Skeletal muscle cell (primary cell): ENCODE data around the gene RAP1GAP2.
"Not testable (repeated sequence)": the region's sequence is repeated elsewhere in the genome, so short reads cannot be mapped to it uniquely, and the experiment has no call there.

Experiments
- DNase-seq: peaks from one replicate; pipeline ENCODE4 v3.0.0-alpha.2; 2010; ENCODE audit warnings: low read depth
- H3K4me3 ChIP-seq: 2 replicates; pipeline ENCODE4 v1.5.1; 2011; ENCODE audit warnings: low read depth, mild to moderate bottlenecking, control low read depth, low read length, moderate library complexity

RAP1GAP2 gene

DNA sequence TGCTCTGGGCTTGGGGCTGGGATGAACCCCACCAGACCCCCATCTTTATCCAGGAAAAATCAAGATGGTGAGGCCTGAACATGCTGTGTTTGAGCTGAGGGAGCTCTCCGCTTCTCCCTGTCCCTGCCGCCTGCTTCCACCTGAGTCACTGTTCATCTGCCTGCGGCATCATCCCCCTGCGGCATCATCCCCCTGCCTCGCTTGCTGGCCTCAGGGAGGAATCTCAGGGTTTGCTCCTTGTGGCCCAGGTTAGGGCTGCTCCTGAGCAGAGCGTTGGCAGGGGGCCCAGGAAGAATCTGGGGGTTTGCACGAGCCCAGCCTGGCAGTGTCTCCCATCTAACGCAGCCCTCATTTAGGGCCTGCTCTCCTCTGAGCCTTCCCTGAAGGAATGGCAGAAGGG lies 11.4 kb upstream of the RAP1GAP2 start:
- no peak for DNase-seq

GRCh38 chr17:2785376-2785775 lies 10.9 kb upstream of the RAP1GAP2 start:
- not testable (repeated sequence) for DNase-seq, H3K4me3 ChIP-seq

More for the DNA sequence above, 11.4 kb upstream of the RAP1GAP2 start:
- no peak overlapping the region for H3K4me3 ChIP-seq

GRCh38 chr17:2786176-2786881 lies 9.9 kb upstream of the RAP1GAP2 start:
- peak; percentile 31 for DNase-seq
- no peak overlapping the region for H3K4me3 ChIP-seq

- no peak overlapping the region for H3K4me3 ChIP-seq
- no peak for DNase-seq
These were observed 6.5 kb upstream of the RAP1GAP2 start for GRCh38 chr17:2789700-2790099.

- H3K4me3 ChIP-seq: no peak overlapping the region
These were observed 3.7 kb upstream of the RAP1GAP2 start for GRCh38 chr17:2792366-2793169.

GRCh38 chr17:2794111-2794803 lies 2.0 kb upstream of the RAP1GAP2 start:
- H3K4me3 ChIP-seq: no peak overlapping the region
- no peak for DNase-seq

More at GRCh38 chr17:2792366-2793169, 3.7 kb upstream of the RAP1GAP2 start:
- no peak for DNase-seq

- no peak for DNase-seq
- H3K4me3 ChIP-seq: no peak overlapping the region
These were observed 636 bp upstream of the RAP1GAP2 start for GRCh38 chr17:2795441-2796163.

DNA sequence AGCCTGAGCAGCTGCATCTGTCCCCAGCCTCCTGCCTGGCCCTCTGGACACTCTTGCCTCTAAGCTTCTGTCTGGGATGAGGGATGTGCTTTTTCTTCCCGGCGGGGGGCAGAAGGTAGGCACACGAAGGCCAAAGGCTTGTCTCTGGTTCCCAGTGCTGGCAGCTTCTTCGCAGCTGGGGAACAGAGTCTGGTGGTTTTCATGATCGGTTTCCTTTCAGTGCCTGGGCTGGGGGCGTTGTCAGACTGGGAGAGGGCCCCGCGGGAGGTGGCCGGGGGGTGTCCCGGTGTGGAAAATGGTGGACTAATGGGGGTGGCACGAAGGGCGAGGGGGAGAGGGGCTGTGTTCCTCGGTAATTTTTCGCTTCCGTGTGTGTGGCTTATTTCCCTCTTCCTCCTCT lies 988 bp downstream of the RAP1GAP2 start:
- no peak overlapping the region for H3K4me3 ChIP-seq

DNA sequence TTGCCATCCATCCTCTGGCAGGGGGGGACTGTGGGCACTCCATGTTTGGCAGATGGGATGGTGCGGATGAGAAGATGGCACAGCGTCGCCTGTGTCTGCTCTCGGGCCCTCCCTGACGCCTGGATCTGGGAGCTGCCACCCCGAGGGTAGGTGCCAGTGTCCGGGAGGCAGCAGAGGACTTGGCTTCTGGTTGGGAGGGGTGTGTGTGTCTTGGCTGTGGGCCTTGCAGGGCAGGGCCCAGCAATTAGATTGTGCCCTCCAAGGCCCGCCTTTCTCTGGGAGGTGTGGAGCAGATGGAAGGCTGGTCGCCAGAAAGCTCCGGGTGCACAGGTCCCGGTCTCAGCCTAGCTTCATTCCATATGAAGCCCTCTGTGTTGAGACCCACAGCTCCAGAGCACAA lies 1.4 kb downstream of the RAP1GAP2 start:
- no peak for DNase-seq
- H3K4me3 ChIP-seq: no peak overlapping the region

More for the DNA sequence above, 988 bp downstream of the RAP1GAP2 start:
- no peak for DNase-seq

DNA sequence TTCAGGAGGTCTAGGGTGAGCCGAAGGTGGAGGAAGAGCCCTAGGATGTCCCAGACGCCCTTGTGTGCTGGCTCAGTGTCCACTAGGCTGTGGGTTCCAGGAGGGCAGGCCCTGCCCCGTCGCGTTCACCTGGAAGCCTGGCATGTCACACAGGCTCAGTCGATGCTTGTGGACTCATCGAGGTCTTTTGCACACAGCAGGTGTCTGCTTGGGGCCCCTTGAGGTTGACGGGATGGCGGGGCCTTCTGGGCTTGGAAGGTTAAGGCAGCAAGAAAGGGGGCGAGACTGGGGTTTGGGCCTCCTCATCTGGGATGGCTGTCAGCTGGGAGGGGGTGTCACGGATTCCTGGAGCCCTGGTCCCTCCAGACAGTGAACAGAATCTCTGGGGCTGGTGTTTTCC lies 1.9 kb downstream of the RAP1GAP2 start:
- H3K4me3 ChIP-seq: no peak overlapping the region
- no peak for DNase-seq

GRCh38 chr17:2798678-2799077 lies 2.4 kb downstream of the RAP1GAP2 start:
- no peak for DNase-seq

DNA sequence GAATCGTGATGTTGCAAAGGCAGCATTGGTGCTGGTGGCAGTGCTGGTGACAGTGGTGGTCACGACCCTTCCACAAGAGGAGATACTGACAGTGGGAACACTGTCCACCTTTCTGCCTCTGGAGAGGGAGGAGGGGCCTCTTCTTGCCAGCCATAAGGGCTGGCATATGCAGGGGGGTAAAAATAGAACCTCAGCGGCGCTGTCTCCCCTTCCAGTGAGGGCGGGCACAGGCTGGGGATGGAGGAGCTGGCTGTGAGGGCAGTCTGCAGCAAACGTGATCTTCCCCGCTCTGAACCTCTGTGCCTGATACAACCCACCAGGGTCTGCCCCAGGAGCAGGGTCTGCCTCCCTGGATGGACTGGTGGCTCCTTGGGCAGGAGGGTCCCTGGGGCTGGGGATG lies 3.4 kb downstream of the RAP1GAP2 start:
- no peak for DNase-seq
- H3K4me3 ChIP-seq: no peak overlapping the region

More at GRCh38 chr17:2798678-2799077, 2.4 kb downstream of the RAP1GAP2 start:
- H3K4me3 ChIP-seq: no peak overlapping the region

DNA sequence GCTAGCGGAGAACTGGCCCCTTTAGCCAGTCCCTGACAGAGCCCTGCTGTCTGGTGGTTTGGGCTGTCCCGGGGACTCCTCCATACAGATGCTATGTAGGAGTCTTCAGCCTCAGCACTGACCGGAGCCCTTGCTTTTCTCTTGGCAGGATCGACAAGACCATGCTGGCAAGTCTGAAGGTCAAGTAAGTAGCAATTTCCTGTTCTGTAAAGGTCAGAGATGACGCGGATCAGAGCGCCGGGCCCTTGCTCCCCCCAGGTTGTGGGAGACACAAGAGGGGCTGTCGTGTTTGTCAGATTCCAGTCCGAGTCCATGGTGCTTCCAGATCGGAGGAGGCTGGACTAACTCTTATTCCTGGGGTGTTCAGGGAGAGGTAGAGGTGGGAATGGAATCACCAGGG lies 4.1 kb downstream of the RAP1GAP2 start:
- no peak overlapping the region for H3K4me3 ChIP-seq
- no peak for DNase-seq

DNA sequence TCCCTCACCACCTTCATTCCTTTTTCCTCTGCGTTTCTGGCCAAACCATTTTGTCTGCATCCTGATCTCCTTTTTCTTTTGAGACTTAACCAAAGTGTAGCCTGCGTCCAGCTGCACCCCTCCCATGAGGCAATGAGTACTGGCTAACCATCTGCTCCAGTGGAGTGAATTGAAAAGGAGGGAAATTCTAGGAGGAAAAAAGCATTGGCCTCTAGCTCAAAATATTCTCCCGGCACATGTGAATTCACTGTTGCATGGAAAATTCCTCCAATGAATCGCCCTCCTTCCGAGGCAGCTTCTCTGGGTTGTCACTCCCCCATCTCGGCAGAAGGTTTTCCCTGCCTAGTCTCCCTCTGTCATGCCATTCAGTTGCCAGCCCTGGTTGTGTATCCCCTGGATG lies 5.6 kb downstream of the RAP1GAP2 start:
- DNase-seq: no peak
- H3K4me3 ChIP-seq: no peak overlapping the region

DNA sequence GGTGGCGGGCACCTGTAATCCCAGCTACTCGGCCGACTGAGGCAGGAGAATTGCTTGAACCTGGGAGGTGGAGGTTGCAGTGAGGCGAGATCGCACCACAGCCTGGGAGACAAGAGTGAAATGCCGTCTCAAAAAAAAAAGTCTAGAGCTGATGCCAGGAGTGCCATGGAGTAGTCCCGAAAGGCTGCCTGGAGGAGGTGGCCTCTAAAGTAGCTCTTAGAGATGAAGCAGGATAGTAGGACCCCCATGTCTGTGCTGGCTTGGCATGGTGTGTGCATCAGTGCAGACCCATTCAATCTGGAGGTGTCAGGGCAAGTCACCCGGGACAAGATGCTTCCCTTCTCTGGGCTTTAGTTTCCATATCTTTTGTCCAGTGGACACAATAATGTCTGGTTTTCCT lies 6.3 kb downstream of the RAP1GAP2 start:
- DNase-seq: no peak

DNA sequence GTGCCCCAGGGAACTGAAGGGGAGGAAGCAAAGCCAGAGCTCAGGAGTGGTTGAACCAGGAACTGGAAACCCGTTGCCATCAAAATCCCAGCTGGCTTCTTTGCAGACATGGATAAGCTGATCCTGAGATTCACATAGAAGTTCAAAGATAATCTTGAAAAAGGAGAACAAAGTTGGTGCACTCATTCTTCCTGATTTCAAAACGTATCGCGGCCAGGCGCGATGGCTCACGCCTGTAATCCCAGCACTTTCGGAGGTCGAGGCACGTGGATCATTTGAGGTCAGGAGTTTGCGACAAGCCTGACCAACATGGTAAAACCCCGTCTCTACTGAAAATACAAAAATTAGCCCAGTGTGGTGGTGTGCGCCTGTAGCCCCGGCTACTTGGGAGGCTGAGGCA lies 7.1 kb downstream of the RAP1GAP2 start:
- H3K4me3 ChIP-seq: no peak overlapping the region
- DNase-seq: no peak

More for the DNA sequence above, 6.3 kb downstream of the RAP1GAP2 start:
- H3K4me3 ChIP-seq: no peak overlapping the region

GRCh38 chr17:2803971-2804370 lies 7.7 kb downstream of the RAP1GAP2 start:
- no peak for DNase-seq
- H3K4me3 ChIP-seq: no peak overlapping the region

- no peak for DNase-seq
- no peak overlapping the region for H3K4me3 ChIP-seq
These were observed 8.7 kb downstream of the RAP1GAP2 start for GRCh38 chr17:2804912-2805311.

DNA sequence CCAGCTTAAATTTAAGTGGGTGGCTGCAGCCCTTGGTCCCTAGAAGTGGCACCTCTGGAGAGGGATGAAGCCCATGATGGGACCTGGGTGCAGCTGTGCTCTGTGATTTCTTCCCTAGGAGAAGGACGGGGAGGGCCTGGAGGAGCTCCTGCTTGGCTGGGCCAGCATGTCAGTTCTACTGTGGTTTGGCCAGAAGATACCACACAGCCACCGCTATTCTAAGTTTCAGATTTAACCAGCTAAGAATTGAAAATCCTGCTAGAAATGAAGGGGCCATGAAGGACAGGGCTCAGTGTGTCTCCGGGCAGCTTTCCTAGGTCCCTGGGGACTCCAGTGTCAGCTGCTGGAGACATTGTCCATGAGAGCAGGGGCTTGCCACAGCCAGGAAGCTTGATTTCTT lies 9.7 kb downstream of the RAP1GAP2 start:
- DNase-seq: no peak

More for the DNA sequence above, 9.7 kb downstream of the RAP1GAP2 start:
- H3K4me3 ChIP-seq: no peak overlapping the region
